GM23338 (cell line): Measurements from ENCODE around the gene DLG2. TPM values are rescaled to one million over a fixed set of nuclear protein-coding genes. Genes with fewer than 3 reads are reported as not detected.

Source experiments
- ATAC-seq: fragments of 200-7000 bp; cut with Tn5 transposase; 3 replicates; pipeline ENCODE4 v1.9.1; 2020
- DNase-seq: peaks from one replicate; pipeline ENCODE4 v3.0.0-alpha.2; 2015; ENCODE audit warnings: low spot score
- H2AFZ ChIP-seq: fragments of 200-600 bp; sonication (generic); 2 replicates; pipeline ENCODE4 v1.8.0; 2016; ENCODE audit warnings: antibody characterized with exemption, mild to moderate bottlenecking, moderate library complexity
- H3F3A ChIP-seq: fragments of 200-600 bp; sonication (generic); replicated peaks from 2 replicates; pipeline ENCODE4 v1.8.0; 2017; ENCODE audit warnings: antibody characterized with exemption, mixed run types, low read depth
- H3K27ac ChIP-seq: fragments of 200-600 bp; sonication (generic); 2 replicates; pipeline ENCODE4 v1.6.1; 2016; ENCODE audit warnings: low read depth
- H3K27me3 ChIP-seq: fragments of 200-600 bp; sonication (generic); 2 replicates; pipeline ENCODE4 v1.8.0; 2016; ENCODE audit warnings: mild to moderate bottlenecking, mixed run types, moderate library complexity; ENCODE audit not compliant: insufficient read depth
- H3K36me3 ChIP-seq: fragments of 200-600 bp; sonication (generic); 2 replicates; pipeline ENCODE4 v1.8.0; 2016; ENCODE audit warnings: mild to moderate bottlenecking; ENCODE audit not compliant: insufficient read depth
- H3K4me1 ChIP-seq: fragments of 200-600 bp; sonication (generic); 2 replicates; pipeline ENCODE4 v1.8.0; 2016; ENCODE audit warnings: mild to moderate bottlenecking, moderate library complexity; ENCODE audit not compliant: insufficient read depth
- H3K4me2 ChIP-seq: fragments of 200-600 bp; sonication (generic); 2 replicates; pipeline ENCODE4 v1.7.1; 2017; ENCODE audit warnings: mixed run types
- H3K4me3 ChIP-seq: fragments of 200-600 bp; sonication (generic); 2 replicates; pipeline ENCODE4 v1.6.1; 2016; ENCODE audit warnings: mixed run types
- H3K79me2 ChIP-seq: fragments of 200-600 bp; sonication (generic); replicated peaks from 2 replicates; pipeline ENCODE4 v1.8.0; 2017; ENCODE audit warnings: mild to moderate bottlenecking; ENCODE audit not compliant: insufficient read depth
- H3K9me2 ChIP-seq: fragments of 200-600 bp; sonication (generic); 2 replicates; pipeline ENCODE4 v1.8.0; 2017; ENCODE audit not compliant: insufficient read depth
- H4K20me1 ChIP-seq: fragments of 200-600 bp; sonication (generic); replicated peaks from 2 replicates; pipeline ENCODE4 v1.8.0; 2017; ENCODE audit warnings: mild to moderate bottlenecking; ENCODE audit not compliant: insufficient read depth
- H3K27ac Mint-ChIP-seq: 2 replicates; pipeline ENCODE4 v1.8.0; 2020; ENCODE audit warnings: inconsistent platforms, mild to moderate bottlenecking, moderate library complexity, mixed read lengths
- H3K27me3 Mint-ChIP-seq: 3 replicates; pipeline ENCODE4 v1.8.0; 2022; ENCODE audit warnings: low read depth, mild to moderate bottlenecking, moderate library complexity, mixed read lengths, inconsistent platforms; ENCODE audit not compliant: insufficient read depth, poor library complexity
- H3K36me3 Mint-ChIP-seq: 3 replicates; pipeline ENCODE4 v1.8.0; 2021; ENCODE audit warnings: low read depth, mild to moderate bottlenecking, inconsistent platforms, moderate library complexity, mixed read lengths
- H3K4me1 Mint-ChIP-seq: 3 replicates; pipeline ENCODE4 v1.8.0; 2020; ENCODE audit warnings: mild to moderate bottlenecking, inconsistent platforms, mixed read lengths
- H3K4me3 Mint-ChIP-seq: 3 replicates; pipeline ENCODE4 v1.8.0; 2021; ENCODE audit warnings: moderate library complexity, mild to moderate bottlenecking, inconsistent platforms, mixed read lengths
- H3K9me3 Mint-ChIP-seq: 3 replicates; pipeline ENCODE4 v1.8.0; 2020; ENCODE audit warnings: moderate library complexity, mild to moderate bottlenecking, inconsistent platforms, mixed read lengths
- CREB1 ChIP-seq: fragments of 250-450 bp; sonication (Bioruptor Pico); IDR thresholded peaks from 2 replicates; pipeline ENCODE4 v1.5.0; 2020; ENCODE audit warnings: low read depth, mild to moderate bottlenecking, moderate library complexity
- EZH2 ChIP-seq: fragments of 200-600 bp; sonication (generic); IDR thresholded peaks from one replicate; pipeline ENCODE4 v1.8.0; 2017; ENCODE audit warnings: antibody characterized with exemption, mild to moderate bottlenecking, low read depth; ENCODE audit not compliant: unreplicated experiment
- EZH2phosphoT487 ChIP-seq: fragments of 200-600 bp; sonication (generic); IDR thresholded peaks from one replicate; pipeline ENCODE4 v1.8.1; 2018; ENCODE audit warnings: antibody characterized with exemption; ENCODE audit not compliant: unreplicated experiment
- JUNB ChIP-seq: IDR thresholded peaks from one replicate; pipeline ENCODE4 v1.6.1; 2016; ENCODE audit warnings: antibody characterized with exemption; ENCODE audit not compliant: unreplicated experiment
- NANOG ChIP-seq: IDR thresholded peaks from 2 replicates; pipeline ENCODE4 v1.6.1; 2016; ENCODE audit warnings: antibody characterized with exemption, borderline replicate concordance
- POLR2AphosphoS5 ChIP-seq: IDR thresholded peaks from 2 replicates; pipeline ENCODE4 v1.6.1; 2016; ENCODE audit warnings: antibody characterized with exemption, low read depth
- STAT1 ChIP-seq: IDR thresholded peaks from one replicate; pipeline ENCODE4 v1.6.1; 2016; ENCODE audit warnings: antibody characterized with exemption; ENCODE audit not compliant: unreplicated experiment
- ZNF114 ChIP-seq: fragments of 250-450 bp; sonication (Bioruptor Pico); IDR thresholded peaks from 2 replicates; pipeline ENCODE4 v1.5.0; 2020; ENCODE audit warnings: mild to moderate bottlenecking, moderate library complexity
- ZNF331 ChIP-seq: fragments of 250-450 bp; sonication (Bioruptor Pico); IDR thresholded peaks from 2 replicates; pipeline ENCODE4 v1.5.0; 2020; ENCODE audit warnings: low read depth, mild to moderate bottlenecking, moderate library complexity
- polyA plus RNA-seq: library from polyadenylated mRNA; unstranded; fragments of >200 nt; fragmentation: Nextera tagmentation; extraction: Ambion mirVana; gene quantifications from 2 replicates; pipeline ENCODE4 v1.2.1, GENCODE V29; 2016
- total RNA-seq: library from RNA; depleted of rRNA; stranded (reverse); fragments of >200 nt; shearing (Covaris generic); gene quantifications from 2 replicates; pipeline ENCODE4 v1.2.3, GENCODE V29; 2014
- TF ChIP-seq, protein P1 (sequence below): fragments of 250-450 bp; sonication (Bioruptor Pico); IDR thresholded peaks from 2 replicates; pipeline ENCODE4 v1.5.0; 2020; ENCODE audit warnings: mild to moderate bottlenecking, moderate library complexity
- TF ChIP-seq, protein P2 (sequence below): IDR thresholded peaks from 2 replicates; pipeline ENCODE4 v1.6.1; 2016; ENCODE audit warnings: antibody characterized with exemption
- TF ChIP-seq, protein P3 (sequence below): IDR thresholded peaks from one replicate; pipeline ENCODE4 v1.6.1; 2018; ENCODE audit warnings: antibody characterized with exemption; ENCODE audit not compliant: unreplicated experiment
- TF ChIP-seq, protein P4 (sequence below), 2 experiments: fragments of 200-600 bp in 1 of 2; sonication (generic) in 1 of 2; conservative IDR thresholded peaks; 2 replicates each; pipeline versions ENCODE4 v1.5.1 to v1.6.1; 2016 to 2017; ENCODE audit warnings: antibody characterized with exemption in 2 of 2, low read depth in 2 of 2, mild to moderate bottlenecking in 2 of 2, moderate library complexity in 1 of 2

The DLG2 gene
- total and polyA plus RNA-seq, 2 experiments from 2014 or later: 19.8 to 21.5 TPM

DNA sequence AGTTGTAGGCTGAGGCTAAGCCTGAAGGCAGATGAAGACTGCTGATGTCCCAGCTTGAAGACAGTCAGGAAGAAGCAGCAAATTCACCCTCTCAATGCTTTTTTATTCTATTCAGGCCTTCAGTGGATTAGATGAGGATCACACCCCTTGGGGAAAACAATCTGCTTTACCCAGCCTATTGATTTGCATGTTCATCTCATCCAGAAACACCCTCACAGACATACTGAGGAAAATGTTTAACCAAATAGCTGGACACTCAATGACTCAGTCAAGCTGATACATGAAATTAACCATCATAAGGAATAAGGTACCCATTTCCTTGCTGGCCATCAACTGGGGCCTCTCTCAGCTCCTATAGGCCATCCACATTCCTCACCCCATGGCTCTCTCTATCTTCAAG is 1791.1 kb downstream of the DLG2 start:
- no peak overlapping the region for H3K27ac Mint-ChIP-seq
- no peak overlapping the region for H3K4me3 Mint-ChIP-seq
- no peak for ATAC-seq
- Histone ChIP-seq H4K20me1 (no peaks in the 10 kb centered on the region), H2AFZ (no peak overlapping the region), H3K36me3 (no peaks in the 10 kb centered on the region), H3K27me3 (no peaks in the 10 kb centered on the region), H3K4me3 (no peak overlapping the region), H3F3A (no peaks in the 10 kb centered on the region), H3K79me2 (no peaks in the 10 kb centered on the region), H3K9me2 (no peaks in the 10 kb centered on the region), H3K27ac (no peak overlapping the region), H3K4me2 (no peak overlapping the region), H3K4me1 (no peaks in the 10 kb centered on the region)
- H3K4me1 Mint-ChIP-seq: peaks cover 5% of the 10 kb centered on the region; the same call in 1 of the 3 replicates
- no peak for DNase-seq
- no peaks in the 10 kb centered on the region for H3K36me3 Mint-ChIP-seq
- no peaks in the 10 kb centered on the region for H3K9me3 Mint-ChIP-seq
- no peaks in the 10 kb centered on the region for H3K27me3 Mint-ChIP-seq
- TF ChIP-seq EZH2phosphoT487 (no peak), JUNB (no peak), POLR2AphosphoS5 (no peak), ZNF114 (CRISPR knock-in tag) (no peak), EZH2 (no peak), NANOG (no peak), ZNF331 (CRISPR knock-in tag) (no peak), STAT1 (no peak), CREB1 (no peak)
- TF ChIP-seq, protein P1, sequence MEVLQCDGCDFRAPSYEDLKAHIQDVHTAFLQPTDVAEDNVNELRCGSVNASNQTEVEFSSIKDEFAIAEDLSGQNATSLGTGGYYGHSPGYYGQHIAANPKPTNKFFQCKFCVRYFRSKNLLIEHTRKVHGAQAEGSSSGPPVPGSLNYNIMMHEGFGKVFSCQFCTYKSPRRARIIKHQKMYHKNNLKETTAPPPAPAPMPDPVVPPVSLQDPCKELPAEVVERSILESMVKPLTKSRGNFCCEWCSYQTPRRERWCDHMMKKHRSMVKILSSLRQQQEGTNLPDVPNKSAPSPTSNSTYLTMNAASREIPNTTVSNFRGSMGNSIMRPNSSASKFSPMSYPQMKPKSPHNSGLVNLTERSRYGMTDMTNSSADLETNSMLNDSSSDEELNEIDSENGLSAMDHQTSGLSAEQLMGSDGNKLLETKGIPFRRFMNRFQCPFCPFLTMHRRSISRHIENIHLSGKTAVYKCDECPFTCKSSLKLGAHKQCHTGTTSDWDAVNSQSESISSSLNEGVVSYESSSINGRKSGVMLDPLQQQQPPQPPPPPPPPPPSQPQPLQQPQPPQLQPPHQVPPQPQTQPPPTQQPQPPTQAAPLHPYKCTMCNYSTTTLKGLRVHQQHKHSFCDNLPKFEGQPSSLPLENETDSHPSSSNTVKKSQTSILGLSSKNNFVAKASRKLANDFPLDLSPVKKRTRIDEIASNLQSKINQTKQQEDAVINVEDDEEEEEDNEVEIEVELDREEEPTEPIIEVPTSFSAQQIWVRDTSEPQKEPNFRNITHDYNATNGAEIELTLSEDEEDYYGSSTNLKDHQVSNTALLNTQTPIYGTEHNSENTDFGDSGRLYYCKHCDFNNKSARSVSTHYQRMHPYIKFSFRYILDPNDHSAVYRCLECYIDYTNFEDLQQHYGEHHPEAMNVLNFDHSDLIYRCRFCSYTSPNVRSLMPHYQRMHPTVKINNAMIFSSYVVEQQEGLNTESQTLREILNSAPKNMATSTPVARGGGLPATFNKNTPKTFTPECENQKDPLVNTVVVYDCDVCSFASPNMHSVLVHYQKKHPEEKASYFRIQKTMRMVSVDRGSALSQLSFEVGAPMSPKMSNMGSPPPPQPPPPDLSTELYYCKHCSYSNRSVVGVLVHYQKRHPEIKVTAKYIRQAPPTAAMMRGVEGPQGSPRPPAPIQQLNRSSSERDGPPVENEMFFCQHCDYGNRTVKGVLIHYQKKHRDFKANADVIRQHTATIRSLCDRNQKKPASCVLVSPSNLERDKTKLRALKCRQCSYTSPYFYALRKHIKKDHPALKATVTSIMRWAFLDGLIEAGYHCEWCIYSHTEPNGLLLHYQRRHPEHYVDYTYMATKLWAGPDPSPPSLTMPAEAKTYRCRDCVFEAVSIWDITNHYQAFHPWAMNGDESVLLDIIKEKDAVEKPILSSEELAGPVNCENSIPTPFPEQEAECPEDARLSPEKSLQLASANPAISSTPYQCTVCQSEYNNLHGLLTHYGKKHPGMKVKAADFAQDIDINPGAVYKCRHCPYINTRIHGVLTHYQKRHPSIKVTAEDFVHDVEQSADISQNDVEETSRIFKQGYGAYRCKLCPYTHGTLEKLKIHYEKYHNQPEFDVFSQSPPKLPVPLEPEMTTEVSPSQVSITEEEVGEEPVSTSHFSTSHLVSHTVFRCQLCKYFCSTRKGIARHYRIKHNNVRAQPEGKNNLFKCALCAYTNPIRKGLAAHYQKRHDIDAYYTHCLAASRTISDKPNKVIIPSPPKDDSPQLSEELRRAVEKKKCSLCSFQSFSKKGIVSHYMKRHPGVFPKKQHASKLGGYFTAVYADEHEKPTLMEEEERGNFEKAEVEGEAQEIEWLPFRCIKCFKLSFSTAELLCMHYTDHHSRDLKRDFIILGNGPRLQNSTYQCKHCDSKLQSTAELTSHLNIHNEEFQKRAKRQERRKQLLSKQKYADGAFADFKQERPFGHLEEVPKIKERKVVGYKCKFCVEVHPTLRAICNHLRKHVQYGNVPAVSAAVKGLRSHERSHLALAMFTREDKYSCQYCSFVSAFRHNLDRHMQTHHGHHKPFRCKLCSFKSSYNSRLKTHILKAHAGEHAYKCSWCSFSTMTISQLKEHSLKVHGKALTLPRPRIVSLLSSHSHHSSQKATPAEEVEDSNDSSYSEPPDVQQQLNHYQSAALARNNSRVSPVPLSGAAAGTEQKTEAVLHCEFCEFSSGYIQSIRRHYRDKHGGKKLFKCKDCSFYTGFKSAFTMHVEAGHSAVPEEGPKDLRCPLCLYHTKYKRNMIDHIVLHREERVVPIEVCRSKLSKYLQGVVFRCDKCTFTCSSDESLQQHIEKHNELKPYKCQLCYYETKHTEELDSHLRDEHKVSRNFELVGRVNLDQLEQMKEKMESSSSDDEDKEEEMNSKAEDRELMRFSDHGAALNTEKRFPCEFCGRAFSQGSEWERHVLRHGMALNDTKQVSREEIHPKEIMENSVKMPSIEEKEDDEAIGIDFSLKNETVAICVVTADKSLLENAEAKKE (CRISPR knock-in tag): no peak
- TF ChIP-seq, protein P2, sequence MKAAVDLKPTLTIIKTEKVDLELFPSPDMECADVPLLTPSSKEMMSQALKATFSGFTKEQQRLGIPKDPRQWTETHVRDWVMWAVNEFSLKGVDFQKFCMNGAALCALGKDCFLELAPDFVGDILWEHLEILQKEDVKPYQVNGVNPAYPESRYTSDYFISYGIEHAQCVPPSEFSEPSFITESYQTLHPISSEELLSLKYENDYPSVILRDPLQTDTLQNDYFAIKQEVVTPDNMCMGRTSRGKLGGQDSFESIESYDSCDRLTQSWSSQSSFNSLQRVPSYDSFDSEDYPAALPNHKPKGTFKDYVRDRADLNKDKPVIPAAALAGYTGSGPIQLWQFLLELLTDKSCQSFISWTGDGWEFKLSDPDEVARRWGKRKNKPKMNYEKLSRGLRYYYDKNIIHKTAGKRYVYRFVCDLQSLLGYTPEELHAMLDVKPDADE: no peak
- TF ChIP-seq, protein P3, sequence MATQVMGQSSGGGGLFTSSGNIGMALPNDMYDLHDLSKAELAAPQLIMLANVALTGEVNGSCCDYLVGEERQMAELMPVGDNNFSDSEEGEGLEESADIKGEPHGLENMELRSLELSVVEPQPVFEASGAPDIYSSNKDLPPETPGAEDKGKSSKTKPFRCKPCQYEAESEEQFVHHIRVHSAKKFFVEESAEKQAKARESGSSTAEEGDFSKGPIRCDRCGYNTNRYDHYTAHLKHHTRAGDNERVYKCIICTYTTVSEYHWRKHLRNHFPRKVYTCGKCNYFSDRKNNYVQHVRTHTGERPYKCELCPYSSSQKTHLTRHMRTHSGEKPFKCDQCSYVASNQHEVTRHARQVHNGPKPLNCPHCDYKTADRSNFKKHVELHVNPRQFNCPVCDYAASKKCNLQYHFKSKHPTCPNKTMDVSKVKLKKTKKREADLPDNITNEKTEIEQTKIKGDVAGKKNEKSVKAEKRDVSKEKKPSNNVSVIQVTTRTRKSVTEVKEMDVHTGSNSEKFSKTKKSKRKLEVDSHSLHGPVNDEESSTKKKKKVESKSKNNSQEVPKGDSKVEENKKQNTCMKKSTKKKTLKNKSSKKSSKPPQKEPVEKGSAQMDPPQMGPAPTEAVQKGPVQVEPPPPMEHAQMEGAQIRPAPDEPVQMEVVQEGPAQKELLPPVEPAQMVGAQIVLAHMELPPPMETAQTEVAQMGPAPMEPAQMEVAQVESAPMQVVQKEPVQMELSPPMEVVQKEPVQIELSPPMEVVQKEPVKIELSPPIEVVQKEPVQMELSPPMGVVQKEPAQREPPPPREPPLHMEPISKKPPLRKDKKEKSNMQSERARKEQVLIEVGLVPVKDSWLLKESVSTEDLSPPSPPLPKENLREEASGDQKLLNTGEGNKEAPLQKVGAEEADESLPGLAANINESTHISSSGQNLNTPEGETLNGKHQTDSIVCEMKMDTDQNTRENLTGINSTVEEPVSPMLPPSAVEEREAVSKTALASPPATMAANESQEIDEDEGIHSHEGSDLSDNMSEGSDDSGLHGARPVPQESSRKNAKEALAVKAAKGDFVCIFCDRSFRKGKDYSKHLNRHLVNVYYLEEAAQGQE: no peak
- TF ChIP-seq, protein P4, sequence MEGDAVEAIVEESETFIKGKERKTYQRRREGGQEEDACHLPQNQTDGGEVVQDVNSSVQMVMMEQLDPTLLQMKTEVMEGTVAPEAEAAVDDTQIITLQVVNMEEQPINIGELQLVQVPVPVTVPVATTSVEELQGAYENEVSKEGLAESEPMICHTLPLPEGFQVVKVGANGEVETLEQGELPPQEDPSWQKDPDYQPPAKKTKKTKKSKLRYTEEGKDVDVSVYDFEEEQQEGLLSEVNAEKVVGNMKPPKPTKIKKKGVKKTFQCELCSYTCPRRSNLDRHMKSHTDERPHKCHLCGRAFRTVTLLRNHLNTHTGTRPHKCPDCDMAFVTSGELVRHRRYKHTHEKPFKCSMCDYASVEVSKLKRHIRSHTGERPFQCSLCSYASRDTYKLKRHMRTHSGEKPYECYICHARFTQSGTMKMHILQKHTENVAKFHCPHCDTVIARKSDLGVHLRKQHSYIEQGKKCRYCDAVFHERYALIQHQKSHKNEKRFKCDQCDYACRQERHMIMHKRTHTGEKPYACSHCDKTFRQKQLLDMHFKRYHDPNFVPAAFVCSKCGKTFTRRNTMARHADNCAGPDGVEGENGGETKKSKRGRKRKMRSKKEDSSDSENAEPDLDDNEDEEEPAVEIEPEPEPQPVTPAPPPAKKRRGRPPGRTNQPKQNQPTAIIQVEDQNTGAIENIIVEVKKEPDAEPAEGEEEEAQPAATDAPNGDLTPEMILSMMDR (conservative IDR thresholded peaks at IDR 0.05; ENCODE audit: low read depth in 2 of 2): no peak
